Measurements from ENCODE around the gene CDH23. TPM values are rescaled to one million over a fixed set of nuclear protein-coding genes. Genes with fewer than 3 reads are reported as not detected.
A peak's percentile ranks its signal among the peaks of the same experiment; 100 is the strongest.

The CDH23 gene
- polyA plus RNA-seq, 1 donor: 4.2 TPM

- no peak for DNase-seq
Observed at GRCh38 chr10:71643904-71644303, 247.2 kb downstream of the CDH23 start.

- no peak for DNase-seq
Observed at GRCh38 chr10:71644307-71645180, 247.8 kb downstream of the CDH23 start.

GRCh38 chr10:71645185-71645584, 248.5 kb downstream of the CDH23 start:
- no peak for DNase-seq

GRCh38 chr10:71646037-71646436, 249.3 kb downstream of the CDH23 start:
- DNase-seq: no peak

- no peak for DNase-seq
Observed at GRCh38 chr10:71646592-71647292, 250.0 kb downstream of the CDH23 start.

GRCh38 chr10:71647526-71648253, 251.0 kb downstream of the CDH23 start:
- no peak for DNase-seq

GRCh38 chr10:71648254-71648932, 251.7 kb downstream of the CDH23 start:
- peak; percentile 29 for DNase-seq

- DNase-seq: no peak
Observed at GRCh38 chr10:71648933-71649320, 252.2 kb downstream of the CDH23 start.

GRCh38 chr10:71649631-71650030, 252.9 kb downstream of the CDH23 start:
- DNase-seq: no peak

- DNase-seq: no peak
Observed at GRCh38 chr10:71650397-71650796, 253.7 kb downstream of the CDH23 start.

GRCh38 chr10:71651428-71651827, 254.7 kb downstream of the CDH23 start:
- no peak for DNase-seq

- no peak for DNase-seq
Observed at GRCh38 chr10:71651928-71652327, 255.2 kb downstream of the CDH23 start.

- no peak for DNase-seq
Observed at GRCh38 chr10:71653044-71653443, 256.3 kb downstream of the CDH23 start.

- DNase-seq: no peak
Observed at GRCh38 chr10:71656220-71656619, 259.5 kb downstream of the CDH23 start.

GRCh38 chr10:71657604-71658466, 261.1 kb downstream of the CDH23 start:
- no peak for DNase-seq

- no peak for DNase-seq
Observed at GRCh38 chr10:71658467-71658745, 261.7 kb downstream of the CDH23 start.

- DNase-seq: no peak
Observed at GRCh38 chr10:71659111-71659634, 262.5 kb downstream of the CDH23 start.

GRCh38 chr10:71659737-71660136, 263.0 kb downstream of the CDH23 start:
- DNase-seq: no peak

GRCh38 chr10:71660313-71660712, 263.6 kb downstream of the CDH23 start:
- DNase-seq: no peak

GRCh38 chr10:71661060-71661622, 264.4 kb downstream of the CDH23 start:
- DNase-seq: no peak

- DNase-seq: no peak
Observed at GRCh38 chr10:71661779-71662336, 265.1 kb downstream of the CDH23 start.

Data from hindlimb muscle (tissue), 1 donor.